KMS-11 (cell line): Measurements from ENCODE around the gene NCAM1.

Source experiments
- H2AFZ ChIP-seq: fragments of 200-600 bp; sonication (generic); 2 replicates; pipeline ENCODE4 v1.6.1; 2016; ENCODE audit warnings: antibody characterized with exemption, mixed run types, low read depth
- H3K27ac ChIP-seq: fragments of 200-600 bp; sonication (generic); 2 replicates; pipeline ENCODE4 v1.6.1; 2016; ENCODE audit warnings: mild to moderate bottlenecking, mixed run types
- H3K27me3 ChIP-seq: fragments of 200-600 bp; sonication (generic); 2 replicates; pipeline ENCODE4 v1.6.1; 2017; ENCODE audit warnings: mild to moderate bottlenecking, low read depth, mixed run types, moderate library complexity; ENCODE audit not compliant: insufficient read depth
- H3K36me3 ChIP-seq: fragments of 200-600 bp; sonication (generic); 2 replicates; pipeline ENCODE4 v1.6.1; 2017; ENCODE audit warnings: mild to moderate bottlenecking, mixed run types; ENCODE audit not compliant: insufficient read depth
- H3K4me1 ChIP-seq: fragments of 200-600 bp; sonication (generic); 2 replicates; pipeline ENCODE4 v1.6.1; 2016; ENCODE audit warnings: mild to moderate bottlenecking, low read depth, mixed run types; ENCODE audit not compliant: poor library complexity, severe bottlenecking
- H3K4me2 ChIP-seq: fragments of 200-600 bp; sonication (generic); 2 replicates; pipeline ENCODE4 v1.7.0; 2016; ENCODE audit warnings: mild to moderate bottlenecking, mixed run types
- H3K4me3 ChIP-seq: fragments of 200-600 bp; sonication (generic); IDR thresholded peaks from 2 replicates; pipeline ENCODE4 v1.6.1; 2017; ENCODE audit warnings: low read depth, low read length, mixed read lengths; ENCODE audit not compliant: insufficient read depth
- H3K79me2 ChIP-seq: fragments of 200-600 bp; sonication (generic); 2 replicates; pipeline ENCODE4 v1.6.1; 2016; ENCODE audit warnings: low read depth, mixed run types; ENCODE audit not compliant: insufficient read depth
- H3K9ac ChIP-seq: fragments of 200-600 bp; sonication (generic); 2 replicates; pipeline ENCODE4 v1.6.1; 2016; ENCODE audit warnings: mild to moderate bottlenecking, mixed run types
- H4K20me1 ChIP-seq: fragments of 200-600 bp; sonication (generic); 2 replicates; pipeline ENCODE4 v1.6.1; 2016; ENCODE audit warnings: mild to moderate bottlenecking, mixed run types; ENCODE audit not compliant: insufficient read depth
- CTCF ChIP-seq: fragments of 200-600 bp; sonication (generic); conservative IDR thresholded peaks from 2 replicates; pipeline ENCODE4 v1.6.1; 2017; ENCODE audit warnings: low read depth, mild to moderate bottlenecking, antibody characterized with exemption, low read length, moderate library complexity, mixed read lengths

Gene NCAM1

GRCh38 chr11:113179181-113179704 is 218.0 kb downstream of the NCAM1 start:
- no peak overlapping the region for H3K4me3 ChIP-seq
- H3K4me1 ChIP-seq = no peaks in the 10 kb centered on the region
- no peak overlapping the region for H3K9ac ChIP-seq

DNA sequence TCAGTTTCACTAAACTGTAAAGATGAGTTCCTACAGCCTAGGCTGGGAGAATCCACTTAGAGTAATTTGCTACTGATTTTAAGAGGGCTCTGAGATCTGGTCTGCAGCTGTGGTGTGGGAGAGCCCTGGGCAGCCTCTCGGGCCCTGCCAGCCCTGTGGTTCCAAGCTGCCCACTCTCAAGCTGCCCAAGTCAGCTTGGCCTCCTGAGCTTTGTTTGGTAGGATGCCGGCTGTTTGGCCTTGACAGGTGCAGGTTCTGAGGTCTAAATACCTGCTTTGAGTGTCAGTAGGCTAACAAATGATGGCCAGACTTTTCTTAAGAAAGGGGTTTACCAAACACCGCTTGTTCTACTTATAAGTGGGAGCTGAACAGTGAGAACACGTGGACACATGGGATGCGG is 219.9 kb downstream of the NCAM1 start:
- H3K27ac ChIP-seq = no peak overlapping the region
- H3K4me1 ChIP-seq = no peaks in the 10 kb centered on the region
- H3K79me2 ChIP-seq = no peaks in the 10 kb centered on the region
- no peak overlapping the region for H3K4me2 ChIP-seq
- no peaks in the 10 kb centered on the region for H4K20me1 ChIP-seq
- no peak for TF ChIP-seq CTCF
- H3K36me3 ChIP-seq = no peaks in the 10 kb centered on the region
- no peak overlapping the region for H3K9ac ChIP-seq
- H2AFZ ChIP-seq = no peak overlapping the region
- H3K27me3 ChIP-seq = no peaks in the 10 kb centered on the region
- no peak overlapping the region for H3K4me3 ChIP-seq

More at GRCh38 chr11:113179181-113179704, 218.0 kb downstream of the NCAM1 start:
- no peaks in the 10 kb centered on the region for H3K27me3 ChIP-seq
- no peak for TF ChIP-seq CTCF
- no peak overlapping the region for H3K4me2 ChIP-seq
- no peak overlapping the region for H3K27ac ChIP-seq
- no peaks in the 10 kb centered on the region for H3K79me2 ChIP-seq
- H3K36me3 ChIP-seq = no peaks in the 10 kb centered on the region
- H4K20me1 ChIP-seq = no peaks in the 10 kb centered on the region
- H2AFZ ChIP-seq = no peak overlapping the region

DNA sequence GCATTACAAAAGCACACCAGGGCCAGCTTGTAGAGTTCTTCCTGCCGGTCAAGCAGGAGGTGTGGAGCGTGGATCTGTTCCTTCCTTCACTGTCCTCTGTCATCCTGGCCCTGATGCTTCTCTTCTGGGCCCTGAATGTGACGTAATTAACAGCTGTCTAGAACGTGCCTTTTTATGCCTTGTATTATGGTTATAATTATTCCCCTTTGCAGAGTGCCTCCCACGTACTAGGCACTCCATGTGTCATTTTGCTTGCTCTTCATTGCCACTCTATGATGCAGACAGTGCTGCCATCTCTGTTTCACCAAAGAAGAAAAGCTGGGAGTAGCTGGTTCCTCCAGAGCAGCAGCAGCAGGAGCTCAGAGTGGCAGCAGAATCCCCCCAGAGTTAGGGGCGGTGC is 221.1 kb downstream of the NCAM1 start:
- Histone ChIP-seq H3K4me2 (no peak overlapping the region), H3K27me3 (no peaks in the 10 kb centered on the region), H3K4me1 (no peaks in the 10 kb centered on the region), H3K27ac (no peak overlapping the region), H3K4me3 (no peak overlapping the region), H3K9ac (no peak overlapping the region), H3K36me3 (no peaks in the 10 kb centered on the region), H2AFZ (no peak overlapping the region), H4K20me1 (no peaks in the 10 kb centered on the region), H3K79me2 (no peaks in the 10 kb centered on the region)
- TF ChIP-seq CTCF = no peak

DNA sequence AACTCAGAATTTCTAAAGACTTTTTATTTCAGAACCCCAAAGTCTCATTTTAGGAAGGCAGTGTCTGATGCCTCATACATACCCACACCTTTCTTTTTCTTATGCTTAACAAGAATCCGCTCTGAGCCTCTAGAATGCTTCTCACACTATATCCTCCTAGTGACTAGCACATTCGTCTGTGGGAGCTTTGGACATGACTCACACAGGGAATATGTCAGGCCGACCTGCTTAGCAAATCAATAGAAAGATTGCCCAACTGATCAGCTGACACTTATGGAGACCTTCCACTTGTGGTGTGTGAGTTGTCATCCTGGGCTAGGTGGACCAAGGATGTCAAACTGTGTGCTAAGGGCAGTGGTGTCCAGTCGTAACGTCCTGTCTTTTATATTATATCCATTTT is 223.3 kb downstream of the NCAM1 start:
- H3K27ac ChIP-seq = no peak overlapping the region
- H4K20me1 ChIP-seq = no peaks in the 10 kb centered on the region
- no peak overlapping the region for H3K4me3 ChIP-seq
- no peak for TF ChIP-seq CTCF
- H3K27me3 ChIP-seq = no peaks in the 10 kb centered on the region
- peaks cover 21% of the 10 kb centered on the region for H3K4me1 ChIP-seq
- H3K9ac ChIP-seq = no peak overlapping the region
- no peaks in the 10 kb centered on the region for H3K36me3 ChIP-seq
- H3K4me2 ChIP-seq = no peak overlapping the region
- H2AFZ ChIP-seq = no peak overlapping the region
- no peaks in the 10 kb centered on the region for H3K79me2 ChIP-seq
